H9 (cell line): ENCODE results near the gene ZNF81. TPM values are rescaled to one million over a fixed set of nuclear protein-coding genes. Genes with fewer than 3 reads are reported as not detected.

Experiments used
- DNase-seq: peaks from one replicate; pipeline ENCODE4 v3.0.0-alpha.2; 2017
- H2AFZ ChIP-seq: one replicate; pipeline ENCODE4 v1.6.1; 2013; ENCODE audit warnings: mild to moderate bottlenecking, low read length, control low read depth, moderate library complexity
- H2AK5ac ChIP-seq: 2 replicates; pipeline ENCODE4 v1.6.1; 2013; ENCODE audit warnings: low read length, control low read depth, mixed read lengths; ENCODE audit not compliant: insufficient read length
- H2BK120ac ChIP-seq: one replicate; pipeline ENCODE4 v1.6.1; 2013; ENCODE audit warnings: low read depth, mild to moderate bottlenecking, low read length, control low read depth, inconsistent platforms; ENCODE audit not compliant: poor library complexity, severe bottlenecking
- H2BK12ac ChIP-seq: 2 replicates; pipeline ENCODE4 v1.6.1; 2013; ENCODE audit warnings: low read length, control low read depth, mixed read lengths, low read depth; ENCODE audit not compliant: insufficient read length
- H2BK15ac ChIP-seq: 2 replicates; pipeline ENCODE4 v1.6.1; 2013; ENCODE audit warnings: low read depth, low read length, control low read depth
- H2BK20ac ChIP-seq: one replicate; pipeline ENCODE4 v1.6.1; 2013; ENCODE audit warnings: low read depth, mild to moderate bottlenecking, low read length, control low read depth, inconsistent platforms; ENCODE audit not compliant: poor library complexity, severe bottlenecking
- H2BK5ac ChIP-seq: 2 replicates; pipeline ENCODE4 v1.6.1; 2013; ENCODE audit warnings: low read length, control low read depth, mixed read lengths; ENCODE audit not compliant: insufficient read length
- H3K14ac ChIP-seq: 2 replicates; pipeline ENCODE4 v1.6.1; 2013; ENCODE audit warnings: low read length, control low read depth; ENCODE audit not compliant: insufficient read depth
- H3K18ac ChIP-seq: 2 replicates; pipeline ENCODE4 v1.6.1; 2013; ENCODE audit warnings: low read depth, mild to moderate bottlenecking, mixed read lengths, low read length, control low read depth; ENCODE audit not compliant: insufficient read length
- H3K23ac ChIP-seq: 2 replicates; pipeline ENCODE4 v1.6.1; 2013; ENCODE audit warnings: low read length, control low read depth, mixed read lengths, low read depth; ENCODE audit not compliant: insufficient read length
- H3K23me2 ChIP-seq: 2 replicates; pipeline ENCODE4 v1.6.1; 2013; ENCODE audit warnings: low read depth, mild to moderate bottlenecking, mixed read lengths, low read length, control low read depth; ENCODE audit not compliant: insufficient read length, poor library complexity, severe bottlenecking
- H3K27ac ChIP-seq: 2 replicates; pipeline ENCODE4 v1.5.1; 2013; ENCODE audit warnings: low read length, control low read depth, mixed read lengths, low read depth; ENCODE audit not compliant: insufficient read length
- H3K27me3 ChIP-seq: 2 replicates; pipeline ENCODE4 v1.6.1; 2013; ENCODE audit warnings: low read length, control low read depth, inconsistent platforms; ENCODE audit not compliant: insufficient read depth
- H3K4ac ChIP-seq: 2 replicates; pipeline ENCODE4 v1.6.1; 2013; ENCODE audit warnings: low read depth, mild to moderate bottlenecking, control low read depth, inconsistent platforms, low read length, moderate library complexity
- H3K4me1 ChIP-seq: 2 replicates; pipeline ENCODE4 v1.6.1; 2013; ENCODE audit warnings: low read length, control low read depth, inconsistent platforms; ENCODE audit not compliant: insufficient read depth
- H3K4me2 ChIP-seq: 2 replicates; pipeline ENCODE4 v1.6.1; 2013; ENCODE audit warnings: low read length, control low read depth, mixed read lengths; ENCODE audit not compliant: insufficient read length, insufficient read depth
- H3K56ac ChIP-seq: 2 replicates; pipeline ENCODE4 v1.6.1; 2013; ENCODE audit warnings: low read depth, mild to moderate bottlenecking, mixed read lengths, low read length, control low read depth; ENCODE audit not compliant: insufficient read length
- H3K79me1 ChIP-seq: 2 replicates; pipeline ENCODE4 v1.6.1; 2013; ENCODE audit warnings: low read depth, mild to moderate bottlenecking, moderate library complexity, low read length, control low read depth, inconsistent platforms; ENCODE audit not compliant: insufficient read depth, poor library complexity, severe bottlenecking
- H3K79me2 ChIP-seq: 2 replicates; pipeline ENCODE4 v1.6.1; 2013; ENCODE audit warnings: low read length, control low read depth, inconsistent platforms; ENCODE audit not compliant: insufficient read depth
- H3K9ac ChIP-seq: 2 replicates; pipeline ENCODE4 v1.6.1; 2013; ENCODE audit warnings: low read length, control low read depth, mixed read lengths; ENCODE audit not compliant: insufficient read length; ENCODE audit errors: extremely low read depth
- H3K9me3 ChIP-seq: one replicate; pipeline ENCODE4 v1.6.1; 2013; ENCODE audit warnings: low read depth, low read length, inconsistent platforms; ENCODE audit not compliant: control insufficient read depth
- H3T11ph ChIP-seq: one replicate; pipeline ENCODE4 v1.6.1; 2013; ENCODE audit warnings: mild to moderate bottlenecking, low read length, control low read depth, inconsistent platforms
- H4K20me1 ChIP-seq: one replicate; pipeline ENCODE4 v1.6.1; 2013; ENCODE audit not compliant: control insufficient read depth, insufficient read length, insufficient read depth
- H4K5ac ChIP-seq: 2 replicates; pipeline ENCODE4 v1.6.1; 2013; ENCODE audit warnings: low read depth, mild to moderate bottlenecking, mixed read lengths, low read length, control low read depth; ENCODE audit not compliant: insufficient read length
- H4K8ac ChIP-seq: replicated peaks from 2 replicates; pipeline ENCODE4 v1.6.1; 2013; ENCODE audit warnings: low read length, control low read depth, mixed read lengths, low read depth; ENCODE audit not compliant: insufficient read length
- H4K91ac ChIP-seq: 2 replicates; pipeline ENCODE4 v1.6.1; 2013; ENCODE audit warnings: low read depth, mild to moderate bottlenecking, moderate library complexity, mixed read lengths, low read length, control low read depth; ENCODE audit not compliant: insufficient read length
- H3K27ac Mint-ChIP-seq, 3 experiments: 2 replicates in 2 of 3; 3 replicates in 1 of 3; pipeline ENCODE4 v1.8.0; 2020 to 2021; ENCODE audit warnings: mixed read lengths in 3 of 3, mild to moderate bottlenecking in 1 of 3, moderate library complexity in 1 of 3
- H3K27me3 Mint-ChIP-seq: 2 replicates; pipeline ENCODE4 v1.8.0; 2021; ENCODE audit warnings: low read depth, mild to moderate bottlenecking, moderate library complexity, mixed read lengths
- H3K36me3 Mint-ChIP-seq, 3 experiments: 2 replicates in 2 of 3; 3 replicates in 1 of 3; pipeline ENCODE4 v1.8.0; 2020 to 2021; ENCODE audit warnings: low read depth in 3 of 3, mixed read lengths in 3 of 3; ENCODE audit not compliant: insufficient read depth in 1 of 3
- H3K4me1 Mint-ChIP-seq, 2 experiments: 2 replicates each; pipeline ENCODE4 v1.8.0; 2020; ENCODE audit warnings: mixed read lengths in 2 of 2
- H3K4me3 Mint-ChIP-seq, 2 experiments: 2 replicates in 1 of 2; 3 replicates in 1 of 2; pipeline ENCODE4 v1.8.0; 2020 to 2021; ENCODE audit warnings: mild to moderate bottlenecking in 2 of 2, mixed read lengths in 2 of 2, moderate library complexity in 1 of 2
- H3K9me3 Mint-ChIP-seq, 2 experiments: 2 replicates in 1 of 2; 3 replicates in 1 of 2; pipeline ENCODE4 v1.8.0; 2020; ENCODE audit warnings: mild to moderate bottlenecking in 2 of 2, mixed read lengths in 2 of 2, moderate library complexity in 1 of 2
- WGBS: extraction: QIAGEN DNeasy Blood & Tissue Kit; methylation state at CpG from one replicate; pipeline ENCODE4 v1.1.7; 2013; ENCODE audit warnings: missing lambda C conversion rate, low lambda C conversion rate, mixed read lengths; ENCODE audit not compliant: insufficient read length; ENCODE audit errors: extremely low coverage; 5-methylcytosine and 5-hydroxymethylcytosine counted together
- total RNA-seq: library from RNA; stranded (reverse); gene quantifications from 2 replicates; pipeline ENCODE4 v1.2.1, GENCODE V29; 2021
- TF ChIP-seq, protein P1 (sequence below): fragments of 200-600 bp; sonication (generic); conservative IDR thresholded peaks from 3 replicates; pipeline ENCODE4 v1.8.0; 2021; ENCODE audit warnings: antibody characterized with exemption, mild to moderate bottlenecking

ZNF81 gene
- total RNA-seq, 1 experiment from 2014 or later, result 11.0 TPM

DNA sequence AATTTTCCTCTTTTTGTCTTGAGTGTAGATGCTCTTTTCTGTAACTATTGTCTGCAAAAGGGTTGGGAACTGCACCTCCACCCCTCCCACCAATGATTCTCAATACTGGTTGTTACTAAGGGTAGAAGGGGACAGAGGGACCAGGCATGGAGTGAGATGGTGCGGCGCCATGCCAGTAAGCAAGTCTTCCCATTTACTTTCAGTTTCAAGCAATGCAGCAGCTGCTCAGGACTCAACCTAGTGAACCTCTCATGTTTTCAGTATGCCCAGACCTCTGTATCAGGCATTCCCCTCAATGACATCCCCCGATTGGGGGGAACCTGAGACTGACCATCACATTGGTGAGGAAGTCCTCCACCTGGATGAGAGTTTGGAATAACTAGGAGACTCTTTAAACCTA, 41.5 kb downstream of the ZNF81 start:
- no CpG with 5 or more reads among the region's 3 CpGs for WGBS
- Histone ChIP-seq H3K18ac (no peak overlapping the region), H4K91ac (no peak overlapping the region), H3K4me2 (no peak overlapping the region), H3K56ac (no peak overlapping the region), H2BK12ac (no peak overlapping the region), H3K27ac (no peak overlapping the region), H2BK120ac (no peak overlapping the region), H2AFZ (no peak overlapping the region), H3K4ac (no peak overlapping the region), H3K27me3 (no peaks in the 10 kb centered on the region), H3K14ac (no peak overlapping the region), H3K9me3 (peaks cover 62% of the 10 kb centered on the region), H3T11ph (no peak overlapping the region), H2BK5ac (no peak overlapping the region), H4K8ac (no peak overlapping the region), H3K79me2 (no peaks in the 10 kb centered on the region; the same call in 1 of the 2 replicates), H2AK5ac (no peak overlapping the region), H2BK20ac (no peak overlapping the region), H3K79me1 (no peaks in the 10 kb centered on the region), H4K5ac (no peak overlapping the region), H3K23me2 (no peaks in the 10 kb centered on the region), H3K9ac (no peak overlapping the region), H4K20me1 (no peaks in the 10 kb centered on the region), H3K4me1 (no peaks in the 10 kb centered on the region), H2BK15ac (no peak overlapping the region), H3K23ac (no peak overlapping the region)
- DNase-seq, result no peak
- H3K4me3 Mint-ChIP-seq, result no peak overlapping the region
- H3K27me3 Mint-ChIP-seq, result no peaks in the 10 kb centered on the region
- H3K36me3 Mint-ChIP-seq, result peaks cover 38 to 64% (median 57%) of the 10 kb centered on the region in 3 experiments
- peaks cover 5% of the 10 kb centered on the region in 2 experiments; a peak in 1 of 4 replicates for H3K4me1 Mint-ChIP-seq
- H3K27ac Mint-ChIP-seq, result no peak overlapping the region
- H3K9me3 Mint-ChIP-seq, result peaks cover 79 to 87% of the 10 kb centered on the region in 2 experiments
- TF ChIP-seq, protein P1, sequence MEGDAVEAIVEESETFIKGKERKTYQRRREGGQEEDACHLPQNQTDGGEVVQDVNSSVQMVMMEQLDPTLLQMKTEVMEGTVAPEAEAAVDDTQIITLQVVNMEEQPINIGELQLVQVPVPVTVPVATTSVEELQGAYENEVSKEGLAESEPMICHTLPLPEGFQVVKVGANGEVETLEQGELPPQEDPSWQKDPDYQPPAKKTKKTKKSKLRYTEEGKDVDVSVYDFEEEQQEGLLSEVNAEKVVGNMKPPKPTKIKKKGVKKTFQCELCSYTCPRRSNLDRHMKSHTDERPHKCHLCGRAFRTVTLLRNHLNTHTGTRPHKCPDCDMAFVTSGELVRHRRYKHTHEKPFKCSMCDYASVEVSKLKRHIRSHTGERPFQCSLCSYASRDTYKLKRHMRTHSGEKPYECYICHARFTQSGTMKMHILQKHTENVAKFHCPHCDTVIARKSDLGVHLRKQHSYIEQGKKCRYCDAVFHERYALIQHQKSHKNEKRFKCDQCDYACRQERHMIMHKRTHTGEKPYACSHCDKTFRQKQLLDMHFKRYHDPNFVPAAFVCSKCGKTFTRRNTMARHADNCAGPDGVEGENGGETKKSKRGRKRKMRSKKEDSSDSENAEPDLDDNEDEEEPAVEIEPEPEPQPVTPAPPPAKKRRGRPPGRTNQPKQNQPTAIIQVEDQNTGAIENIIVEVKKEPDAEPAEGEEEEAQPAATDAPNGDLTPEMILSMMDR, result no peak
